ENCODE results near the gene PPM1L.
A peak's percentile ranks its signal among the peaks of the same experiment; 100 is the strongest.

PPM1L gene

GRCh38 chr3:160779040-160779439 is 23.0 kb downstream of the PPM1L start:
- no peak overlapping the region for H2BK120ac ChIP-seq (ENCODE audit: insufficient read depth, low read length, poor library complexity)
- H3K9ac ChIP-seq (ENCODE audit: low read length): no peak overlapping the region
- H3K4me3 ChIP-seq (ENCODE audit: low read depth, low read length): no peak overlapping the region
- no peaks in the 10 kb centered on the region for H3K79me1 ChIP-seq (ENCODE audit: low read length)
- H3K9me3 ChIP-seq (ENCODE audit: insufficient read depth, low read depth, low read length): no peaks in the 10 kb centered on the region
- H3K27me3 ChIP-seq (ENCODE audit: insufficient read depth, low read length): no peaks in the 10 kb centered on the region
- H2AFZ ChIP-seq (ENCODE audit: insufficient read depth, low read length, poor library complexity): no peak overlapping the region
- no peaks in the 10 kb centered on the region for H3K36me3 ChIP-seq (ENCODE audit: control insufficient read depth in 1 of 2, insufficient read depth in 2 of 2, low read length in 2 of 2)
- no peak for DNase-seq
- no peak overlapping the region for H4K91ac ChIP-seq (ENCODE audit: low read depth, low read length)
- no peak overlapping the region for H2AK5ac ChIP-seq (ENCODE audit: low read length)
- WGBS (ENCODE audit: extremely low coverage, insufficient coverage, insufficient read length): no CpG with 5 or more reads among the region's 1 CpG
- H4K12ac ChIP-seq (ENCODE audit: low read depth, low read length): no peak overlapping the region
- no peak overlapping the region for H3K27ac ChIP-seq (ENCODE audit: low read depth, low read length)
- H3K18ac ChIP-seq (ENCODE audit: low read length): no peak overlapping the region
- H3K4ac ChIP-seq (ENCODE audit: low read depth, low read length): no peak overlapping the region
- H3K4me1 ChIP-seq (ENCODE audit: control insufficient read depth in 1 of 2, insufficient read depth in 2 of 2, low read length in 2 of 2): no peaks in the 10 kb centered on the region
- no peak overlapping the region for H3K14ac ChIP-seq (ENCODE audit: low read length)
- H3K79me2 ChIP-seq (ENCODE audit: control insufficient read depth, insufficient read depth, low read length, poor library complexity): no peaks in the 10 kb centered on the region
- no peak overlapping the region for H3K4me2 ChIP-seq (ENCODE audit: low read length)
- H2BK5ac ChIP-seq (ENCODE audit: low read depth, low read length, poor library complexity): no peak overlapping the region
- no peak overlapping the region for H4K8ac ChIP-seq (ENCODE audit: low read depth, low read length)
- H3K23ac ChIP-seq (ENCODE audit: low read length): no peak overlapping the region
- no peak overlapping the region for H2BK12ac ChIP-seq (ENCODE audit: low read length)

GRCh38 chr3:160780245-160780644 is 24.2 kb downstream of the PPM1L start:
- H3K27ac ChIP-seq (ENCODE audit: low read depth, low read length): no peak overlapping the region
- H2BK12ac ChIP-seq (ENCODE audit: low read length): no peak overlapping the region
- H3K4ac ChIP-seq (ENCODE audit: low read depth, low read length): no peak overlapping the region
- no peaks in the 10 kb centered on the region for H3K79me1 ChIP-seq (ENCODE audit: low read length)
- H3K79me2 ChIP-seq (ENCODE audit: control insufficient read depth, insufficient read depth, low read length, poor library complexity): no peaks in the 10 kb centered on the region
- H2BK5ac ChIP-seq (ENCODE audit: low read depth, low read length, poor library complexity): no peak overlapping the region
- H3K4me3 ChIP-seq (ENCODE audit: low read depth, low read length): no peak overlapping the region
- no peak overlapping the region for H3K4me2 ChIP-seq (ENCODE audit: low read length)
- H2AK5ac ChIP-seq (ENCODE audit: low read length): no peak overlapping the region
- no peak overlapping the region for H3K9ac ChIP-seq (ENCODE audit: low read length)
- no peaks in the 10 kb centered on the region for H3K27me3 ChIP-seq (ENCODE audit: insufficient read depth, low read length)
- H2BK120ac ChIP-seq (ENCODE audit: insufficient read depth, low read length, poor library complexity): no peak overlapping the region
- no peaks in the 10 kb centered on the region for H3K36me3 ChIP-seq (ENCODE audit: control insufficient read depth in 1 of 2, insufficient read depth in 2 of 2, low read length in 2 of 2)
- no peaks in the 10 kb centered on the region for H3K4me1 ChIP-seq (ENCODE audit: control insufficient read depth in 1 of 2, insufficient read depth in 2 of 2, low read length in 2 of 2)
- H3K23ac ChIP-seq (ENCODE audit: low read length): no peak overlapping the region
- no peak overlapping the region for H3K18ac ChIP-seq (ENCODE audit: low read length)
- no peak overlapping the region for H3K14ac ChIP-seq (ENCODE audit: low read length)
- H2AFZ ChIP-seq (ENCODE audit: insufficient read depth, low read length, poor library complexity): no peak overlapping the region
- peak in 1 of 2 donors; percentile 8 for DNase-seq
- H4K91ac ChIP-seq (ENCODE audit: low read depth, low read length): no peak overlapping the region
- H3K9me3 ChIP-seq (ENCODE audit: insufficient read depth, low read depth, low read length): no peaks in the 10 kb centered on the region
- H4K8ac ChIP-seq (ENCODE audit: low read depth, low read length): no peak overlapping the region
- no peak overlapping the region for H4K12ac ChIP-seq (ENCODE audit: low read depth, low read length)

- WGBS (ENCODE audit: extremely low coverage, insufficient coverage, insufficient read length): no CpG with 5 or more reads among the region's 4 CpGs
- no peaks in the 10 kb centered on the region for H3K27me3 ChIP-seq (ENCODE audit: insufficient read depth, low read length)
These were observed 25.4 kb downstream of the PPM1L start for GRCh38 chr3:160781402-160781801.

GRCh38 chr3:160781863-160782262 is 25.8 kb downstream of the PPM1L start:
- H3K36me3 ChIP-seq (ENCODE audit: control insufficient read depth in 1 of 2, insufficient read depth in 2 of 2, low read length in 2 of 2): no peaks in the 10 kb centered on the region
- H3K4ac ChIP-seq (ENCODE audit: low read depth, low read length): no peak overlapping the region
- H3K79me1 ChIP-seq (ENCODE audit: low read length): no peaks in the 10 kb centered on the region
- H3K79me2 ChIP-seq (ENCODE audit: control insufficient read depth, insufficient read depth, low read length, poor library complexity): no peaks in the 10 kb centered on the region
- no peak overlapping the region for H3K23ac ChIP-seq (ENCODE audit: low read length)
- H4K12ac ChIP-seq (ENCODE audit: low read depth, low read length): no peak overlapping the region
- no peaks in the 10 kb centered on the region for H3K4me1 ChIP-seq (ENCODE audit: control insufficient read depth in 1 of 2, insufficient read depth in 2 of 2, low read length in 2 of 2)
- no peaks in the 10 kb centered on the region for H3K27me3 ChIP-seq (ENCODE audit: insufficient read depth, low read length)
- WGBS (ENCODE audit: extremely low coverage, insufficient coverage, insufficient read length): no CpG with 5 or more reads among the region's 3 CpGs
- H3K4me3 ChIP-seq (ENCODE audit: low read depth, low read length): no peak overlapping the region
- no peak overlapping the region for H3K27ac ChIP-seq (ENCODE audit: low read depth, low read length)
- no peak overlapping the region for H3K14ac ChIP-seq (ENCODE audit: low read length)
- no peak overlapping the region for H3K18ac ChIP-seq (ENCODE audit: low read length)
- no peaks in the 10 kb centered on the region for H3K9me3 ChIP-seq (ENCODE audit: insufficient read depth, low read depth, low read length)
- no peak overlapping the region for H2AK5ac ChIP-seq (ENCODE audit: low read length)
- H4K8ac ChIP-seq (ENCODE audit: low read depth, low read length): no peak overlapping the region
- H2AFZ ChIP-seq (ENCODE audit: insufficient read depth, low read length, poor library complexity): no peak overlapping the region
- no peak overlapping the region for H2BK120ac ChIP-seq (ENCODE audit: insufficient read depth, low read length, poor library complexity)
- no peak for DNase-seq
- H2BK5ac ChIP-seq (ENCODE audit: low read depth, low read length, poor library complexity): no peak overlapping the region
- H3K4me2 ChIP-seq (ENCODE audit: low read length): no peak overlapping the region
- H3K9ac ChIP-seq (ENCODE audit: low read length): no peak overlapping the region
- H4K91ac ChIP-seq (ENCODE audit: low read depth, low read length): no peak overlapping the region
- no peak overlapping the region for H2BK12ac ChIP-seq (ENCODE audit: low read length)

More at GRCh38 chr3:160781402-160781801, 25.4 kb downstream of the PPM1L start:
- H4K91ac ChIP-seq (ENCODE audit: low read depth, low read length): no peak overlapping the region
- H3K14ac ChIP-seq (ENCODE audit: low read length): no peak overlapping the region
- no peak overlapping the region for H2AFZ ChIP-seq (ENCODE audit: insufficient read depth, low read length, poor library complexity)
- no peaks in the 10 kb centered on the region for H3K79me2 ChIP-seq (ENCODE audit: control insufficient read depth, insufficient read depth, low read length, poor library complexity)
- no peak overlapping the region for H2BK120ac ChIP-seq (ENCODE audit: insufficient read depth, low read length, poor library complexity)
- H3K79me1 ChIP-seq (ENCODE audit: low read length): no peaks in the 10 kb centered on the region
- H3K9me3 ChIP-seq (ENCODE audit: insufficient read depth, low read depth, low read length): no peaks in the 10 kb centered on the region
- H4K12ac ChIP-seq (ENCODE audit: low read depth, low read length): no peak overlapping the region
- no peaks in the 10 kb centered on the region for H3K36me3 ChIP-seq (ENCODE audit: control insufficient read depth in 1 of 2, insufficient read depth in 2 of 2, low read length in 2 of 2)
- no peak overlapping the region for H3K4me3 ChIP-seq (ENCODE audit: low read depth, low read length)
- no peak overlapping the region for H3K27ac ChIP-seq (ENCODE audit: low read depth, low read length)
- no peak overlapping the region for H3K18ac ChIP-seq (ENCODE audit: low read length)
- H3K4me2 ChIP-seq (ENCODE audit: low read length): no peak overlapping the region
- no peak overlapping the region for H3K9ac ChIP-seq (ENCODE audit: low read length)
- H3K4ac ChIP-seq (ENCODE audit: low read depth, low read length): no peak overlapping the region
- H2BK5ac ChIP-seq (ENCODE audit: low read depth, low read length, poor library complexity): no peak overlapping the region
- H3K23ac ChIP-seq (ENCODE audit: low read length): peak overlapping the region; percentile 46
- no peak overlapping the region for H2BK12ac ChIP-seq (ENCODE audit: low read length)
- H4K8ac ChIP-seq (ENCODE audit: low read depth, low read length): no peak overlapping the region
- no peak overlapping the region for H2AK5ac ChIP-seq (ENCODE audit: low read length)
- no peak for DNase-seq
- H3K4me1 ChIP-seq (ENCODE audit: control insufficient read depth in 1 of 2, insufficient read depth in 2 of 2, low read length in 2 of 2): no peaks in the 10 kb centered on the region

Measured in trophoblast cell (in vitro differentiated cells and primary cell).